Measurements from ENCODE around the gene ZNF398. TPM values are rescaled to one million over a fixed set of nuclear protein-coding genes. Genes with fewer than 3 reads are reported as not detected.

ZNF398 gene
- total RNA-seq, 1 donor from 2014 or later: 19.5 TPM

DNA sequence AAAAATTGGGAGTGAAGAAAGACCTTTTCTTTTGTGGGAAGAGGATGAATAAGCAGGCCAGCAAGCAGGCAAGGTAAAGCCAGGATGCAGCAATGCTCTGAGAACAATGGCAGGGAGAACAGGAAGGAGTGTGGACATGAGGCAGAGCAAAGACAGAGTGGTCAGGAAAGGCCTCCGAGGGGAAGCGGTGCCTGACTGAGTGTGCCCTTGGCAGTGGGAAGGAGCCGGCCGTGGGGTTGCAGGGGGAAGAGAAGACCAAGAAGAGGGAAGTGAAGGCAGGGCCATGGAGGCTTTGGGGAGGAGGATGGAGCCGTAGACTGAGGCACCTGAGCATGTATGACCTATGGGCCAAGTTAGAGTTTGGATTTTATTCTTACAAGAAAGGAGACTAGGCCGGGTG, 70.3 kb downstream of the ZNF398 start:
- H3K9me3 Mint-ChIP-seq: no peaks in the 10 kb centered on the region
- H3K27me3 Mint-ChIP-seq: no peaks in the 10 kb centered on the region
- H3K36me3 Mint-ChIP-seq: peaks cover 43% of the 10 kb centered on the region
- no peak overlapping the region for H3K4me3 Mint-ChIP-seq
- no peak for DNase-seq (ENCODE audit: extremely low spot score, unreplicated experiment)
- no peak overlapping the region for H3K27ac Mint-ChIP-seq
- H3K4me1 Mint-ChIP-seq (ENCODE audit: unreplicated experiment): no peaks in the 10 kb centered on the region
- TF ChIP-seq CTCF (conservative IDR thresholded peaks at IDR 0.05): no peak

DNA sequence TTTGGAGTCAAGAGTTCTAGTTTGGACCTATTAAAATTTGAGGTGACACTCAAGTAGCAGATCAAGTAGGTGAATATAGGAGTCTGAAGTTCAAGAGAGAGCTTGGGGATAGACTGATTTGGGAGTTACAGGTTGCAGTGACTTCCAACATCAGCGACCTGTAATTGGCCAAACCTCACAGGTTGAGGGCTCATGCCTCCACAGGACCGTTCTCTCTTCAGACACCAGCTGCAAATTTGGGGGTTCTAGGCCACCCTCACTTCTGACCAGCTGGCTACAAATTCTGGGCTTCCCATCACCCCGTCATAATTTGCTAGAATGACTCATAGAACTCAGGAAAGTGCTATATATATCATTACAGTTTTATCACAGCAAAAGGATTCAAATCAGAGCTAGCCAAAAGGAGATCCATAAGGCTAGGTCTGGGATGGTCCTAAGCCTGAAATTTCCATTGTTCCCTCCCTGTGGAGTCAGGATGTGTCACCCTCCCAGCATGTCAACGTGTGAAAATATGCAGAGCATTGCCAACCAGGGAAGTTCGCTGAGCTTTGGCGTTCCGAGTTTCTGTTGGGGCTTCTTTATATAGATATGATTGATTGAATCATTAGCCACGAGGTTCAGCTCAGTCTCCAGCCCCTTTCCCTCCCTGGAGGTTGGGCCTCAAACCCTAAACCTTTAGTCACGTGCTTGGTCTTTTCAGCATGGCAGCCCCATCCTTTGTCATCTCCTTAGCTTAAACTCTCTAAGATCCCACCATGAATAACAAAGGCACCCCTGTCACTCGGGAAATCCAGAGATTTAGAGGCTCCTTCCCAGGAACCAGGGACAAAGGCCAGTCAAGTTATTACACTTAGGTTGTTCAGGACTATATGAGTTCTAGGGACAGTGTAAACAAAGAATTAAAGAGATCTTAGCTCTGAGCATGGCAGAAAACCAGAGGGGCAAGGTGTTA, 71.5 kb downstream of the ZNF398 start:
- Mint-ChIP-seq H3K27me3 (no peaks in the 10 kb centered on the region), H3K9me3 (no peaks in the 10 kb centered on the region), H3K27ac (no peak overlapping the region), H3K36me3 (peaks cover 39% of the 10 kb centered on the region), H3K4me1 (ENCODE audit: unreplicated experiment) (no peaks in the 10 kb centered on the region), H3K4me3 (no peak overlapping the region)
- TF ChIP-seq CTCF (conservative IDR thresholded peaks at IDR 0.05): no peak
- no peak for DNase-seq (ENCODE audit: extremely low spot score, unreplicated experiment)

DNA sequence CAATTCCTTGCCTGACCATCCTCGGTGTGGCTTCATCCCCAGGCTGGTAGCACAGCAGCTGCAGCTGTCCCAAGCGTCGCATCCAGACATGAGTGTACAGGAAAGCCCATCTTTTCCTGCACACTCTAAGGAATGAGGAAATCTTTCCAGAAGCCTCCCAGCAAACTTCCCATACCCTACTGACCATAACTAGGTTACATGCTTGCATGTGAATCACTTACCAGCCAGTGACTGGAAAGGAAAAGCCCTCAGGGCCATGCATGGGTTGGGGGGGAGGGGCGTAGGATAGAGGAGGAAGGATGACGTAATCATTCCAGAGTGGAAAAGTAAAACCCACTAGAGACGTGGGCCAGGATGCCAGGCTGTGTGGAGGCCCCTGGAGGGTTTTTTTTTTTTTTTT, 73.3 kb downstream of the ZNF398 start:
- no peaks in the 10 kb centered on the region for H3K9me3 Mint-ChIP-seq
- H3K4me1 Mint-ChIP-seq (ENCODE audit: unreplicated experiment): no peaks in the 10 kb centered on the region
- no peak overlapping the region for H3K4me3 Mint-ChIP-seq
- H3K27me3 Mint-ChIP-seq: no peaks in the 10 kb centered on the region
- peaks cover 37% of the 10 kb centered on the region for H3K36me3 Mint-ChIP-seq
- no peak overlapping the region for H3K27ac Mint-ChIP-seq
- no peak for DNase-seq (ENCODE audit: extremely low spot score, unreplicated experiment)
- TF ChIP-seq CTCF (conservative IDR thresholded peaks at IDR 0.05): no peak

- TF ChIP-seq CTCF (conservative IDR thresholded peaks at IDR 0.05): no peak
- Mint-ChIP-seq H3K4me3 (no peak overlapping the region), H3K36me3 (peaks cover 34% of the 10 kb centered on the region), H3K27me3 (no peaks in the 10 kb centered on the region), H3K9me3 (no peaks in the 10 kb centered on the region), H3K4me1 (ENCODE audit: unreplicated experiment) (no peaks in the 10 kb centered on the region), H3K27ac (no peak overlapping the region)
- DNase-seq (ENCODE audit: extremely low spot score, unreplicated experiment): no peak
These were observed 75.9 kb downstream of the ZNF398 start for GRCh38 chr7:149223176-149223575.

- no peak for DNase-seq (ENCODE audit: extremely low spot score, unreplicated experiment)
- peaks cover 30% of the 10 kb centered on the region for H3K36me3 Mint-ChIP-seq
- TF ChIP-seq CTCF (conservative IDR thresholded peaks at IDR 0.05): no peak
- H3K9me3 Mint-ChIP-seq: no peaks in the 10 kb centered on the region
- no peak overlapping the region for H3K27ac Mint-ChIP-seq
- peaks cover under 1% of the 10 kb centered on the region for H3K27me3 Mint-ChIP-seq
- no peaks in the 10 kb centered on the region for H3K4me1 Mint-ChIP-seq (ENCODE audit: unreplicated experiment)
- no peak overlapping the region for H3K4me3 Mint-ChIP-seq
These were observed 76.5 kb downstream of the ZNF398 start for GRCh38 chr7:149223761-149224160.

Measured in type B pancreatic cell (in vitro differentiated cells).